GM12878 (cell line): Measurements from ENCODE around the gene NOS1AP. TPM values are rescaled to one million over a fixed set of nuclear protein-coding genes. Genes with fewer than 3 reads are reported as not detected.

Experiments
- ATAC-seq: fragments of 200-7000 bp; cut with Tn5 transposase; 3 replicates; pipeline ENCODE4 v1.9.1; 2020; ENCODE audit warnings: mild to moderate bottlenecking, moderate library complexity
- BruUV-seq: library from RNA; stranded (reverse); fragments of 400-500 nt; replicated peaks from 2 replicates; lab custom pipeline; 2021; lab: Mats Ljungman, UMichigan
- CTCF ChIA-PET: fragments of 300-600 bp; sonication (Branson Sonifier 250); formaldehyde crosslinking; extraction: SDS; loops from one replicate; lab custom pipeline; 2021; ENCODE audit warnings: inconsistent platforms; lab: Yijun Ruan, JAX
- POLR2A ChIA-PET: fragments of 350-600 bp; formaldehyde crosslinking; extraction: SDS; loops from one replicate; lab custom pipeline; 2021; ENCODE audit warnings: inconsistent platforms; lab: Charles Lee
- RAD21 ChIA-PET: fragments of 300-600 bp; sonication (Branson Sonifier 250); formaldehyde crosslinking; loops from one replicate; lab custom pipeline; 2023; ENCODE audit warnings: antibody characterized with exemption; ENCODE audit not compliant: unreplicated experiment; lab: Charles Lee
- SMC1A ChIA-PET: fragments of 300-600 bp; sonication (Branson Sonifier 250); formaldehyde crosslinking; loops from one replicate; lab custom pipeline; 2023; ENCODE audit not compliant: unreplicated experiment, uncharacterized antibody; lab: Charles Lee
- DNase-seq: peaks from one replicate; pipeline ENCODE4 v3.0.0-alpha.2; 2011; ENCODE audit warnings: low read depth, low spot score
- FAIRE-seq: peaks from 3 replicates; lab custom pipeline; 2011; peaks lifted over from hg19 to GRCh38; lab: Jason Lieb, UNC
- H2AFZ ChIP-seq: 2 replicates; pipeline ENCODE4 v1.6.0; 2011; ENCODE audit warnings: low read depth, low read length, control low read depth; ENCODE audit not compliant: control insufficient read depth
- H3K27ac ChIP-seq: 2 replicates; pipeline ENCODE4 v1.5.1; 2011; ENCODE audit warnings: control low read depth; ENCODE audit not compliant: control insufficient read depth, insufficient read depth
- H3K27me3 ChIP-seq, 2 experiments: replicated peaks in 1 of 2; 2 replicates each; pipeline versions ENCODE4 v1.6.0 to v1.6.1; 2011; ENCODE audit warnings: low read length in 1 of 2; ENCODE audit not compliant: control insufficient read depth in 2 of 2, insufficient read depth in 2 of 2
- H3K36me3 ChIP-seq, 2 experiments: 2 replicates each; pipeline ENCODE4 v1.5.1; 2011; ENCODE audit warnings: low read length in 1 of 2; ENCODE audit not compliant: control insufficient read depth in 2 of 2, insufficient read depth in 2 of 2
- H3K4me1 ChIP-seq: 2 replicates; pipeline ENCODE4 v1.6.1; 2011; ENCODE audit warnings: mild to moderate bottlenecking, low read length, moderate library complexity, mixed read lengths; ENCODE audit not compliant: control insufficient read depth, insufficient read depth
- H3K4me2 ChIP-seq: 2 replicates; pipeline ENCODE4 v1.6.0; 2011; ENCODE audit warnings: control low read depth; ENCODE audit not compliant: control insufficient read depth, insufficient read depth
- H3K4me3 ChIP-seq: fragments of 200-600 bp; sonication (generic); 2 replicates; pipeline ENCODE4 v1.5.1; 2016
- H3K79me2 ChIP-seq: 2 replicates; pipeline ENCODE4 v1.6.0; 2011; ENCODE audit warnings: low read length; ENCODE audit not compliant: control insufficient read depth, insufficient read depth
- H3K9ac ChIP-seq: 2 replicates; pipeline ENCODE4 v1.8.0; 2011; ENCODE audit warnings: low read length, control low read depth, mixed read lengths; ENCODE audit not compliant: control insufficient read depth, insufficient read depth
- H3K9me3 ChIP-seq: replicated peaks from 3 replicates; pipeline ENCODE4 v1.5.1; 2011; ENCODE audit warnings: mild to moderate bottlenecking, low read length; ENCODE audit not compliant: control insufficient read depth, insufficient read depth
- H4K20me1 ChIP-seq: 2 replicates; pipeline ENCODE4 v1.6.0; 2011; ENCODE audit not compliant: control insufficient read depth, insufficient read depth
- CBFB ChIP-seq: IDR thresholded peaks from 2 replicates; pipeline ENCODE4 v1.6.1; 2016; ENCODE audit warnings: antibody characterized with exemption, low read depth
- ESRRA ChIP-seq: IDR thresholded peaks from 2 replicates; pipeline ENCODE4 v1.6.1; 2012; ENCODE audit warnings: mild to moderate bottlenecking, low read length, improper control_type of control experiment
- FOXK2 ChIP-seq: fragments of 450-650 bp; IDR thresholded peaks from 2 replicates; pipeline ENCODE4 v1.6.1; 2017; ENCODE audit warnings: mild to moderate bottlenecking, moderate library complexity
- NBN ChIP-seq: fragments of 450-650 bp; IDR thresholded peaks from 2 replicates; pipeline ENCODE4 v1.6.1; 2016
- POLR2A ChIP-seq: IDR thresholded peaks from 2 replicates; pipeline ENCODE4 v1.6.1; 2011; ENCODE audit warnings: low read depth, mild to moderate bottlenecking, low read length
- SIN3A ChIP-seq: IDR thresholded peaks from 2 replicates; pipeline ENCODE4 v1.6.1; 2012; ENCODE audit warnings: low read depth, low read length, improper control_type of control experiment
- SP1 ChIP-seq: IDR thresholded peaks from one replicate; pipeline ENCODE4 v1.6.1; 2011; ENCODE audit warnings: low read depth, low read length
- SRF ChIP-seq, 2 experiments: IDR thresholded peaks; 2 replicates each; pipeline ENCODE4 v1.6.1; 2011; ENCODE audit warnings: low read depth in 2 of 2, low read length in 2 of 2, mild to moderate bottlenecking in 1 of 2, moderate library complexity in 1 of 2
- STAT1 ChIP-seq: fragments of 450-650 bp; conservative IDR thresholded peaks from 2 replicates; pipeline ENCODE4 v1.6.1; 2014; ENCODE audit warnings: antibody characterized with exemption, mild to moderate bottlenecking
- ZNF217 ChIP-seq: fragments of 450-650 bp; IDR thresholded peaks from 2 replicates; pipeline ENCODE4 v1.6.1; 2017; ENCODE audit warnings: antibody characterized with exemption, mild to moderate bottlenecking
- WGBS: methylation state at CpG from one replicate; pipeline ENCODE4 v1.1.6; 2016; ENCODE audit warnings: low lambda C conversion rate; ENCODE audit not compliant: insufficient replicate concordance, insufficient coverage; ENCODE audit errors: missing lambda C conversion rate; 5-methylcytosine and 5-hydroxymethylcytosine counted together
- in situ Hi-C: fragments of 300-500 bp; cut with MboI; formaldehyde crosslinking; loops from 9 replicates; pipeline ENCODE4 v1.14.3; 2018; ENCODE audit warnings: mixed read lengths
- intact Hi-C: fragments of 100-400 bp; cut with micrococcal nuclease; formaldehyde crosslinking; loops from one replicate; pipeline ENCODE4 v1.14.2; 2022; ENCODE audit not compliant: unreplicated experiment
- polyA plus RNA-seq, 11 experiments: library from polyadenylated mRNA; depleted of rRNA in 4 of 11; unstranded in 6 of 11; stranded (reverse) in 5 of 11; fragments of >200 nt; fragmentation: Nextera tagmentation in 4 of 11; fragmentation: Illumina TruSeq in 1 of 11; extraction: Ambion mirVana in 4 of 11; extraction: Trizol in 1 of 11; gene quantifications; 1 replicate in 1 of 11; 2 replicates in 10 of 11; pipeline versions ENCODE4 v1.2.1 to v1.2.3, GENCODE V29; 2011 to 2016; ENCODE audit warnings: inconsistent platforms in 2 of 11, missing spikeins in 2 of 11, low read depth in 1 of 11
- total RNA-seq, 4 experiments: library from RNA; depleted of rRNA in 3 of 4; stranded (reverse); fragments of >200 nt in 3 of 4; fragmentation: Illumina TruSeq in 1 of 4; extraction: Trizol in 1 of 4; gene quantifications; 2 replicates each; pipeline versions ENCODE4 v1.2.1 to v1.2.3, GENCODE V29; 2013 to 2021
- TF ChIP-seq, protein P1 (sequence below): IDR thresholded peaks from 2 replicates; pipeline ENCODE4 v1.6.1; 2012; ENCODE audit warnings: low read length, inconsistent platforms
- TF ChIP-seq, protein P2 (sequence below): fragments of 450-650 bp; formaldehyde crosslinking; IDR thresholded peaks from 2 replicates; pipeline ENCODE4 v1.5.0; 2022; ENCODE audit warnings: mild to moderate bottlenecking, missing genetic modification characterization

NOS1AP gene
- total and polyA plus RNA-seq, 10 of the 15 experiments (the other 5 are each of a cell fraction or from before 2014, with no cell fraction given), result 0.03 to 0.15 TPM; not detected in 8

DNA sequence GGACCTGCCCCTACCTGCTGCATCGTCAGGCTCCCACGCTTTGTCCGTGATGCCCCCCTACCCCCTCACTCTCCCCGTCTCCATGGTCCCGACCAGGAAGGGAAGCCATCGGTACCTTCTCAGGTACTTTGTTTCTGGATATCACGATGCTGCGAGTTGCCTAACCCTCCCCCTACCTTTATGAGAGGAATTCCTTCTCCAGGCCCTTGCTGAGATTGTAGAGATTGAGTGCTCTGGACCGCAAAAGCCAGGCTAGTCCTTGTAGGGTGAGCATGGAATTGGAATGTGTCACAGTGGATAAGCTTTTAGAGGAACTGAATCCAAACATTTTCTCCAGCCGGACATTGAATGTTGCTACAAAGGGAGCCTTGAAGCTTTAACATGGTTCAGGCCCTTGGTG is 298.3 kb downstream of the NOS1AP start:
- H4K20me1 ChIP-seq, result no peaks in the 10 kb centered on the region
- no peaks in the 10 kb centered on the region for H3K36me3 ChIP-seq
- FAIRE-seq (no peak), ATAC-seq (no peak), DNase-seq (no peak)
- H3K9me3 ChIP-seq, result no peaks in the 10 kb centered on the region
- ChIA-PET POLR2A (no interaction called here), RAD21 (interaction anchor here (1.1 kb wide), 1 partner anchor 15 kb away, joined by 3 read pairs; no protein-coding TSS in a partner anchor), SMC1A (interaction anchor here (1.1 kb wide), 1 partner anchor 23 kb away, joined by 5 read pairs; no protein-coding TSS in a partner anchor), CTCF (interaction anchor here (1.5 kb wide), 1 partner anchor 10 kb away, joined by 9 read pairs; no protein-coding TSS in a partner anchor)
- no peak overlapping the region for H3K9ac ChIP-seq
- in situ Hi-C loops (no loop called here), intact Hi-C loops (no loop called here)
- H3K4me2 ChIP-seq, result no peak overlapping the region
- no TSS peak for BruUV-seq
- H3K27ac ChIP-seq, result no peak overlapping the region
- TF ChIP-seq SRF (IDR thresholded peaks at IDR 0.05; ENCODE audit: low read depth in 2 of 2, low read length in 2 of 2), result no peak
- TF ChIP-seq ZNF217, result no peak
- TF ChIP-seq CBFB, result no peak
- TF ChIP-seq POLR2A, result no peak
- no peak for TF ChIP-seq SIN3A
- TF ChIP-seq FOXK2, result no peak
- TF ChIP-seq NBN, result no peak
- TF ChIP-seq, protein P1, sequence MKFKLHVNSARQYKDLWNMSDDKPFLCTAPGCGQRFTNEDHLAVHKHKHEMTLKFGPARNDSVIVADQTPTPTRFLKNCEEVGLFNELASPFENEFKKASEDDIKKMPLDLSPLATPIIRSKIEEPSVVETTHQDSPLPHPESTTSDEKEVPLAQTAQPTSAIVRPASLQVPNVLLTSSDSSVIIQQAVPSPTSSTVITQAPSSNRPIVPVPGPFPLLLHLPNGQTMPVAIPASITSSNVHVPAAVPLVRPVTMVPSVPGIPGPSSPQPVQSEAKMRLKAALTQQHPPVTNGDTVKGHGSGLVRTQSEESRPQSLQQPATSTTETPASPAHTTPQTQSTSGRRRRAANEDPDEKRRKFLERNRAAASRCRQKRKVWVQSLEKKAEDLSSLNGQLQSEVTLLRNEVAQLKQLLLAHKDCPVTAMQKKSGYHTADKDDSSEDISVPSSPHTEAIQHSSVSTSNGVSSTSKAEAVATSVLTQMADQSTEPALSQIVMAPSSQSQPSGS, result no peak
- TF ChIP-seq STAT1, result no peak
- no peak for TF ChIP-seq ESRRA
- no peak for TF ChIP-seq SP1
- TF ChIP-seq, protein P2, sequence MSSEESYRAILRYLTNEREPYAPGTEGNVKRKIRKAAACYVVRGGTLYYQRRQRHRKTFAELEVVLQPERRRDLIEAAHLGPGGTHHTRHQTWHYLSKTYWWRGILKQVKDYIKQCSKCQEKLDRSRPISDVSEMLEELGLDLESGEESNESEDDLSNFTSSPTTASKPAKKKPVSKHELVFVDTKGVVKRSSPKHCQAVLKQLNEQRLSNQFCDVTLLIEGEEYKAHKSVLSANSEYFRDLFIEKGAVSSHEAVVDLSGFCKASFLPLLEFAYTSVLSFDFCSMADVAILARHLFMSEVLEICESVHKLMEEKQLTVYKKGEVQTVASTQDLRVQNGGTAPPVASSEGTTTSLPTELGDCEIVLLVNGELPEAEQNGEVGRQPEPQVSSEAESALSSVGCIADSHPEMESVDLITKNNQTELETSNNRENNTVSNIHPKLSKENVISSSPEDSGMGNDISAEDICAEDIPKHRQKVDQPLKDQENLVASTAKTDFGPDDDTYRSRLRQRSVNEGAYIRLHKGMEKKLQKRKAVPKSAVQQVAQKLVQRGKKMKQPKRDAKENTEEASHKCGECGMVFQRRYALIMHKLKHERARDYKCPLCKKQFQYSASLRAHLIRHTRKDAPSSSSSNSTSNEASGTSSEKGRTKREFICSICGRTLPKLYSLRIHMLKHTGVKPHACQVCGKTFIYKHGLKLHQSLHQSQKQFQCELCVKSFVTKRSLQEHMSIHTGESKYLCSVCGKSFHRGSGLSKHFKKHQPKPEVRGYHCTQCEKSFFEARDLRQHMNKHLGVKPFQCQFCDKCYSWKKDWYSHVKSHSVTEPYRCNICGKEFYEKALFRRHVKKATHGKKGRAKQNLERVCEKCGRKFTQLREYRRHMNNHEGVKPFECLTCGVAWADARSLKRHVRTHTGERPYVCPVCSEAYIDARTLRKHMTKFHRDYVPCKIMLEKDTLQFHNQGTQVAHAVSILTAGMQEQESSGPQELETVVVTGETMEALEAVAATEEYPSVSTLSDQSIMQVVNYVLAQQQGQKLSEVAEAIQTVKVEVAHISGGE, result no peak
- H3K4me3 ChIP-seq, result no peak overlapping the region
- H2AFZ ChIP-seq, result no peak overlapping the region
- WGBS, result 38% methylated on average over 10 of the region's 10 CpGs
- no peaks in the 10 kb centered on the region for H3K4me1 ChIP-seq
- H3K79me2 ChIP-seq, result no peaks in the 10 kb centered on the region
- H3K27me3 ChIP-seq, result no peaks in the 10 kb centered on the region
